Testis (tissue), 3 donors: Measurements from ENCODE around the gene TRIM52. TPM values are rescaled to one million over a fixed set of nuclear protein-coding genes. Genes with fewer than 3 reads are reported as not detected.
"Not testable (repeated sequence)": the region's sequence is repeated elsewhere in the genome, so short reads cannot be mapped to it uniquely, and the experiment has no call there.

ENCODE experiments used
- DNase-seq: peaks from one replicate; pipeline ENCODE4 v3.0.0-alpha.2; 2019
- H3K27ac ChIP-seq, 2 donors: fragments of 200-600 bp; sonication (generic); one replicate each; pipeline ENCODE4 v1.5.1; 2019
- H3K27me3 ChIP-seq: fragments of 200-600 bp; sonication (generic); one replicate; pipeline ENCODE4 v1.5.1; 2019
- H3K36me3 ChIP-seq: fragments of 200-600 bp; sonication (generic); one replicate; pipeline ENCODE4 v1.5.1; 2017; ENCODE audit warnings: low read depth; ENCODE audit errors: missing control alignments
- H3K4me1 ChIP-seq: fragments of 200-600 bp; sonication (generic); one replicate; pipeline ENCODE4 v1.5.1; 2019
- H3K4me3 ChIP-seq, 2 donors: fragments of 200-600 bp; sonication (generic); one replicate each; pipeline ENCODE4 v1.5.1; 2017 to 2019
- H3K9me3 ChIP-seq: fragments of 200-600 bp; sonication (generic); one replicate; pipeline ENCODE4 v1.5.1; 2017
- CTCF ChIP-seq, 3 experiments: fragments of 450-650 bp in 2 of 3; fragments of 200-600 bp in 1 of 3; sonication (generic) in 1 of 3; IDR thresholded peaks; one replicate each; pipeline ENCODE4 v1.5.1; 2016 to 2019; ENCODE audit warnings: antibody characterized with exemption in 3 of 3, mild to moderate bottlenecking in 2 of 3, moderate library complexity in 1 of 3
- POLR2A ChIP-seq: fragments of 450-650 bp; IDR thresholded peaks from one replicate; pipeline ENCODE4 v1.6.1; 2017; ENCODE audit warnings: antibody characterized with exemption, mild to moderate bottlenecking, moderate library complexity
- WGBS, 2 donors: methylation state at CpG; one replicate each; pipeline ENCODE4 v1.1.5; 2018; 5-methylcytosine and 5-hydroxymethylcytosine counted together
- intact Hi-C: fragments of 100-400 bp; cut with DNase I; formaldehyde crosslinking; loops from one replicate; pipeline ENCODE4 v1.15.1; 2023; ENCODE audit warnings: low total_unique reads
- polyA plus RNA-seq: library from polyadenylated mRNA; stranded (reverse); fragments of 350-450 nt; fragmentation: Illumina TruSeq; extraction: RNeasy Lipid Tissue Mini Kit (QIAGEN cat#74804); gene quantifications from one replicate; pipeline ENCODE4 v1.2.3, GENCODE V29; 2014; ENCODE audit warnings: low read depth, low replicate concordance; ENCODE audit not compliant: insufficient read depth
- total RNA-seq, 2 donors: library from RNA; depleted of rRNA; stranded (reverse); fragments of >200 nt; gene quantifications; one replicate each; pipeline ENCODE4 v1.2.3, GENCODE V29; 2016

TRIM52 gene
- total and polyA plus RNA-seq, 3 donors from 2014 or later: 19.3 to 32.8 (median 28.4) TPM

- Histone ChIP-seq H3K27ac (no peak overlapping the region), H3K9me3 (no peaks in the 10 kb centered on the region), H3K4me1 (no peaks in the 10 kb centered on the region), H3K27me3 (no peaks in the 10 kb centered on the region), H3K4me3 (peak overlapping the region; percentile 43 to 49), H3K36me3 (no peaks in the 10 kb centered on the region)
- intact Hi-C loops: no loop called here
- WGBS, 2 donors: 23 to 31% methylated on average over 44 of the region's 44 CpGs
- TF ChIP-seq POLR2A: no peak
- TF ChIP-seq CTCF (IDR thresholded peaks at IDR 0.05): no peak
- DNase-seq: no peak
These were observed 44.6 kb downstream of the TRIM52 start for GRCh38 chr5:181215997-181216989.

GRCh38 chr5:181214249-181214648 lies 46.7 kb downstream of the TRIM52 start:
- intact Hi-C loops, H3K9me3 ChIP-seq, H3K36me3 ChIP-seq, H3K27ac ChIP-seq, H3K4me3 ChIP-seq, DNase-seq, H3K27me3 ChIP-seq, H3K4me1 ChIP-seq: not testable (repeated sequence)
- 65 to 84% methylated on average over 10 of the region's 10 CpGs for WGBS, 2 donors

- no peak for DNase-seq
- intact Hi-C loops: no loop called here
- TF ChIP-seq CTCF (IDR thresholded peaks at IDR 0.05) (no peak), POLR2A (no peak)
- Histone ChIP-seq H3K27me3 (no peaks in the 10 kb centered on the region), H3K9me3 (no peaks in the 10 kb centered on the region), H3K27ac (no peak overlapping the region), H3K4me3 (no peak overlapping the region), H3K36me3 (no peaks in the 10 kb centered on the region), H3K4me1 (no peaks in the 10 kb centered on the region)
- WGBS, 2 donors: 75 to 80% methylated on average over 2 of the region's 2 CpGs
These were observed 48.0 kb downstream of the TRIM52 start for GRCh38 chr5:181212934-181213333.

- H3K36me3 ChIP-seq: no peaks in the 10 kb centered on the region
- H3K27me3 ChIP-seq: no peaks in the 10 kb centered on the region
- no peak overlapping the region for H3K4me3 ChIP-seq
- no peaks in the 10 kb centered on the region for H3K9me3 ChIP-seq
- H3K27ac ChIP-seq: no peak overlapping the region
- H3K4me1 ChIP-seq: no peaks in the 10 kb centered on the region
- intact Hi-C loops: no loop called here
- DNase-seq: no peak
- TF ChIP-seq POLR2A (no peak), CTCF (IDR thresholded peaks at IDR 0.05) (no peak)
- WGBS, 2 donors: 88 to 91% methylated on average over 6 of the region's 6 CpGs
These were observed 48.9 kb downstream of the TRIM52 start for GRCh38 chr5:181212080-181212479.

- intact Hi-C loops: no loop called here
- WGBS, 2 donors: 42 to 48% methylated on average over 7 of the region's 7 CpGs
- Histone ChIP-seq H3K9me3 (no peaks in the 10 kb centered on the region), H3K4me1 (no peaks in the 10 kb centered on the region), H3K36me3 (no peaks in the 10 kb centered on the region), H3K27ac (no peak overlapping the region), H3K4me3 (no peak overlapping the region), H3K27me3 (no peaks in the 10 kb centered on the region)
- TF ChIP-seq POLR2A: no peak
- TF ChIP-seq CTCF (IDR thresholded peaks at IDR 0.05): no peak
- DNase-seq: no peak
These were observed 49.7 kb downstream of the TRIM52 start for GRCh38 chr5:181211208-181211607.

GRCh38 chr5:181210698-181211097 lies 50.2 kb downstream of the TRIM52 start:
- DNase-seq, H3K36me3 ChIP-seq, H3K9me3 ChIP-seq, H3K4me1 ChIP-seq, H3K4me3 ChIP-seq, intact Hi-C loops, H3K27me3 ChIP-seq, H3K27ac ChIP-seq: not testable (repeated sequence)
- 56 to 60% methylated on average over 17 of the region's 17 CpGs for WGBS, 2 donors

- H3K36me3 ChIP-seq, H3K9me3 ChIP-seq, DNase-seq, H3K4me1 ChIP-seq, intact Hi-C loops, H3K27me3 ChIP-seq, H3K27ac ChIP-seq, H3K4me3 ChIP-seq: not testable (repeated sequence)
- 61 to 65% methylated on average over 11 of the region's 11 CpGs for WGBS, 2 donors
These were observed 50.8 kb downstream of the TRIM52 start for GRCh38 chr5:181210148-181210547.

- 67 to 74% methylated on average over 24 of the region's 24 CpGs for WGBS, 2 donors
These were observed 51.9 kb downstream of the TRIM52 start for GRCh38 chr5:181209006-181209405.

More at GRCh38 chr5:181209006-181209405, 51.9 kb downstream of the TRIM52 start:
- H3K4me1 ChIP-seq, H3K27me3 ChIP-seq, H3K9me3 ChIP-seq, H3K27ac ChIP-seq, intact Hi-C loops, H3K36me3 ChIP-seq, DNase-seq: not testable (repeated sequence)
- peak overlapping the region; percentile 9 to 29 for H3K4me3 ChIP-seq
